ENCODE data around the gene RALGAPA2.

RALGAPA2 gene

DNA sequence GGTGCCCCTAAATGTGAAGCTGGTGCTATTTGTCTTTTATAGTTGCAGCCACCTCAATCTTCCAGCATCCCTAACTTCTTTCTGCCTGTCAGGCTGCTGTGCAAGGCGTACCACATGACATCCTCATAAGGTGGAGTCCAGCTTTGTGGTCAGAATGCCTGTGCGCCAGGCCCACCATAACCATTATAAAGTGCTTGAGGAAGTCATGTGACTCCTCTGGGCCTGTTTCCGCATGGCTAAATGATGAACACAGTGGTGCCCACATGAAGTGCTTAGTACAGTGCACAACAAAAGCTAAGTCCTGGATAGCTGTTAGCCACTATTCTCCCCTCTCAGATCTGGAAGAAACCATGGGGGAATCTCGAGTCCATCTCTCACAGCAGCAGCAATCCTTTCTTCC lies 268.9 kb downstream of the RALGAPA2 start:
- Histone ChIP-seq H4K20me1 (no peaks in the 10 kb centered on the region), H3K27ac (no peak overlapping the region), H3K4me1 (peaks cover 15% of the 10 kb centered on the region), H3K9me3 (no peaks in the 10 kb centered on the region), H3K4me3 (no peak overlapping the region), H3K36me3 (no peaks in the 10 kb centered on the region), H3K27me3 (no peaks in the 10 kb centered on the region), H3K4me2 (peak overlapping the region; percentile 37), H3K9ac (no peak overlapping the region)
- no peak for TF ChIP-seq Cebpa-rat (IDR thresholded peaks at IDR 0.05)

DNA sequence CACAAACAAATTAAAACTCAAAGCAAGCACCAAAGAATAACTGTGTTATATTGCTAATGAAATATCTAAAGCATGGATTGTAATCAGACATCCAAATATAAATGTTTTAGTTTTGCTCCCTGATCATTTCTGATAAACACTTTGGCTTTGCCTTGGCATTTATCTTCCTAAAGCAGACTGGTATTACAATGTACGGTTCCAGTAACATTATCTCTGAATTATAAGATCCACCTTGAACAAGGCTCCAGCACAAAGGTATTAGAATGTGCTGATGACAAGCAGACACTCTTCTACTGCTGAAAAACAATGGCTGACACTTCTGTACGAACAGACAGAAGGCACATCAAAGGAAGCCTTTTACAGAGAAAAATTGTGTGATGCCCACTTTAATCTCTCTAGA lies 270.0 kb downstream of the RALGAPA2 start:
- Histone ChIP-seq H3K4me1 (peaks cover 15% of the 10 kb centered on the region), H3K9ac (no peak overlapping the region), H3K4me3 (no peak overlapping the region), H3K27me3 (no peaks in the 10 kb centered on the region), H3K36me3 (no peaks in the 10 kb centered on the region; the same call in 1 of the 2 replicates), H4K20me1 (no peaks in the 10 kb centered on the region), H3K27ac (no peak overlapping the region), H3K9me3 (no peaks in the 10 kb centered on the region), H3K4me2 (no peak overlapping the region)
- TF ChIP-seq Cebpa-rat (IDR thresholded peaks at IDR 0.05), result no peak

DNA sequence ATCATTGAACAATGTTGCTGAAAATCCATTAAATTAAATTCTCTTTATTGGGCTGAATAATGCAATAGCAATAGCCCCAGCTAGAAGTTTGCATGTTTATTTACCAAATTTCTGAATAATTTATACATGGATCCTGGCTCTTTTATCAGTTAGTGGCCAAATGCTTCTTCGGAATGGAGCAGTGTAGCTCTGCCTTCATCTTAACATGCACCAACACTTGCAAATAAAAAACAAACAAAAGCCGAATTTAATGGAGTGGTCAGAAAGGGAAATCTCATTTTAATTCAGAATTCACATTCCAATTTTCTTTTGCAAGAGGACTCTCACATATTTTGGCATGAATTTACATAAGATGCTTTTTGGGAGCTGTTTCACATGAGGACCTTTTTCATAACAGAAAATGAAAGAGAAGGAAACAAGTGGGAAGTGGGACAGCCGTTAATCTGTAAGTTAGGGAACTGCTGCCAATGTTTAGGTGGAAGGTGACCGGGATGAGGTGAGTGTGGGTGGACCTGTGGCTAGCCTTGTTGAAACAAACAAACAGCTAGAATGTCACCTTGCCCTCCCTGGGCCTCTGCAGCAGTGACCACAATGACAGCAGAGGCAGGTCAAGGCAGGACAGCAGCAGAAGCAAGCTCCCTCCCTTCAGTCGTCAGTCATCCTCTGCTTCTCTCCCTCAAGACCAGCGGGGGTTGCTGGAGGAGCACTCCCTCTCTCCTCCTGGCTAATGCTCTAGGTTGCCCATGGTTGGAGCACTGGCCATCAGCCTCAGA lies 271.4 kb downstream of the RALGAPA2 start:
- H3K9me3 ChIP-seq, result no peaks in the 10 kb centered on the region
- no peak overlapping the region for H3K27ac ChIP-seq
- peaks cover 15% of the 10 kb centered on the region for H3K4me1 ChIP-seq
- H3K4me3 ChIP-seq, result no peak overlapping the region
- TF ChIP-seq Cebpa-rat (IDR thresholded peaks at IDR 0.05), result no peak
- H4K20me1 ChIP-seq, result no peaks in the 10 kb centered on the region
- H3K9ac ChIP-seq, result no peak overlapping the region
- peaks cover 7% of the 10 kb centered on the region; the same call in 1 of the 2 replicates for H3K36me3 ChIP-seq
- H3K27me3 ChIP-seq, result no peaks in the 10 kb centered on the region
- H3K4me2 ChIP-seq, result no peak overlapping the region

DNA sequence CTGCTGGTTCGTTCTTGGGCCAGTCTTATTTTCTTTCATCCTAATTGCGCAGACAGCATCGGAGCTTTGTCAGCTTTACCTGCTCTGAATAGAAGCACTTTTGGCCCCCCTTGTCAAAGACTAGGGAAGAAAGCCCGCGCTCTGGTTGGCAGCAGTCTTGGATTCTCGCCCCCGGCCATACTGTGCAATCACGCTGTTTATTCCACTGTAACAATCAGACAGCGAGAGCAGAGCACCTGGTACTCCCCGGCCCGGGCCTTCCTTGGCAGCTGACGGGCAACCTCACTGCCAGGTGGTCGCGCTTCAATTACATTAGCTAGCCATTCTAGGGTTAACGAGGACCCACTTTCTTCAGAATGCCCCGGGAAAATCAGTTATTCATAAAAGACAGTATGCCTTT lies 272.0 kb downstream of the RALGAPA2 start:
- no peak for TF ChIP-seq Cebpa-rat (IDR thresholded peaks at IDR 0.05)
- no peak overlapping the region for H3K4me3 ChIP-seq
- no peaks in the 10 kb centered on the region for H4K20me1 ChIP-seq
- H3K9ac ChIP-seq, result no peak overlapping the region
- H3K27ac ChIP-seq, result no peak overlapping the region
- peaks cover 15% of the 10 kb centered on the region for H3K4me1 ChIP-seq
- H3K36me3 ChIP-seq, result peaks cover 7% of the 10 kb centered on the region; the same call in 1 of the 2 replicates
- no peaks in the 10 kb centered on the region for H3K9me3 ChIP-seq
- H3K4me2 ChIP-seq, result no peak overlapping the region
- no peaks in the 10 kb centered on the region for H3K27me3 ChIP-seq

DNA sequence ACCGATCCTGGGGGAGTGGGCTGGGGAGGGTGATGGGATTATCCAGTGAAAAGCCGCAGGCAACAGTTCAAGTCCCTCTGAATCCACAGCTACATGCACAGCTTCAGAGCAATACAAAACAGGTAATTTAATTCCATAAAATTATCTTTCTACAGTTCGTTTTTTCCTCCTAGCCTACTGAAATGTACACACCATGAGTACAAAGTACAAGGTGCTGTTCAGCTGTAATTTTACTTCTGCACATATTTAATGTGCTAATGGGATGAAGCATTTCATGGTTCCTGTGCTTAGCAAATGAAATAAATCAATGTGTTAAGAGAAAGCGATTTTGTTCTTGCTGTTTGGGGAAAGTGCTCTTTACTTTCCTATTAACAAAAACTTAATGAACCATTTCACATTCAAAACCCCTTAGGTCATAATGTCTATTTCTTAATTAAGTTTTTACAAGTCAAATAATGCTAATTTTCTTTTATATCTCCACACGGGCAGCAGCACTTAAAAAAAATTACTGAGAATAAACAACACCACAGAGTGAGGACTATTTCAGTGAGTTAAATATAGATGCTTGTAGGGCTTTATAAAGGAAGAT lies 272.7 kb downstream of the RALGAPA2 start:
- H3K27ac ChIP-seq, result no peak overlapping the region
- H3K36me3 ChIP-seq, result peaks cover 7% of the 10 kb centered on the region; the same call in 1 of the 2 replicates
- H3K4me1 ChIP-seq, result peaks cover 15% of the 10 kb centered on the region
- H4K20me1 ChIP-seq, result no peaks in the 10 kb centered on the region
- no peak overlapping the region for H3K9ac ChIP-seq
- no peaks in the 10 kb centered on the region for H3K27me3 ChIP-seq
- no peak for TF ChIP-seq Cebpa-rat (IDR thresholded peaks at IDR 0.05)
- no peak overlapping the region for H3K4me2 ChIP-seq
- H3K9me3 ChIP-seq, result no peaks in the 10 kb centered on the region
- no peak overlapping the region for H3K4me3 ChIP-seq

DNA sequence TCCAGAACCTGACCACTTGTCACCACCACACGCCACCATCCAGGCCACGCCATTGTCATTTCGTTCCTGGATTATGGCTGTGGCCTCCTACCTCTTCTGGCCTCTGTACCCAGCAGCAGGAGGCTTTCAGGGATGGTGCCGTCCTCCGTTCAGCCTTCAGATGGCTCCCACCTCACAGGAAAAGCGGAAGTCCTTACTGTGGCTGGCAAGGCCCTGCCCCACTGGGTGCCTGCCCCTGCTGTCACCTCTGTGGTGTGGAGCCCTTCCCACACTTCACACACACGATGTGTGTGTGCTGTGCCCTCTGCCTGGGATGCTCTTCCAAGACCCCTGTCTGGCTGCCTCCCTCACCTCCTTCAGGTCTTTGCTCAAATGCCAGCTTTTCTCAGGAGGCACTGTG lies 275.1 kb downstream of the RALGAPA2 start:
- Histone ChIP-seq H3K27ac (no peak overlapping the region), H3K27me3 (no peaks in the 10 kb centered on the region), H3K4me2 (no peak overlapping the region), H4K20me1 (no peaks in the 10 kb centered on the region), H3K4me3 (no peak overlapping the region), H3K9me3 (no peaks in the 10 kb centered on the region), H3K9ac (no peak overlapping the region), H3K4me1 (no peaks in the 10 kb centered on the region), H3K36me3 (peaks cover 7% of the 10 kb centered on the region; the same call in 1 of the 2 replicates)
- no peak for TF ChIP-seq Cebpa-rat (IDR thresholded peaks at IDR 0.05)

DNA sequence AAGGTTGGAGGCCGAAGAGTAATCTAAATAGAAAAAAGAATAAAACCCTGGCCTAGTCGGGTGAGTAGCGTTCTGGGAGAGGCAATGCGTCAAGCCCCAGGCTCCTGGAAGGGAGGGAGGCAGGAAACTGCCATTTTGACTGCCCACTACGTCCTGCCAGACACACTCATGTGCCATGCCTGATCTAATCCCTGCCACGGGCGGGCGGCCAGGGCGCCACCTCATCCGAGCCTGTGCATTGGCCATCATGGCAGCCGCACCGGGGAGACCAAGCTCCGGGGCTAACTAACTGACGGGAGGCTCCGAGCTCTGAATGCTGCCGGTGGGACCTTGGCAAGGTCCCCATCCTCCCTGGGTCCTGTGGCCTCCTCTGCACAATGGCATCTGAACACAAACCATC lies 275.8 kb downstream of the RALGAPA2 start:
- H3K9ac ChIP-seq, result no peak overlapping the region
- no peak for TF ChIP-seq Cebpa-rat (IDR thresholded peaks at IDR 0.05)
- H3K27me3 ChIP-seq, result no peaks in the 10 kb centered on the region
- no peaks in the 10 kb centered on the region for H3K4me1 ChIP-seq
- H3K4me3 ChIP-seq, result no peak overlapping the region
- H3K9me3 ChIP-seq, result no peaks in the 10 kb centered on the region
- peaks cover 7% of the 10 kb centered on the region; the same call in 1 of the 2 replicates for H3K36me3 ChIP-seq
- no peak overlapping the region for H3K4me2 ChIP-seq
- no peak overlapping the region for H3K27ac ChIP-seq
- H4K20me1 ChIP-seq, result no peaks in the 10 kb centered on the region

DNA sequence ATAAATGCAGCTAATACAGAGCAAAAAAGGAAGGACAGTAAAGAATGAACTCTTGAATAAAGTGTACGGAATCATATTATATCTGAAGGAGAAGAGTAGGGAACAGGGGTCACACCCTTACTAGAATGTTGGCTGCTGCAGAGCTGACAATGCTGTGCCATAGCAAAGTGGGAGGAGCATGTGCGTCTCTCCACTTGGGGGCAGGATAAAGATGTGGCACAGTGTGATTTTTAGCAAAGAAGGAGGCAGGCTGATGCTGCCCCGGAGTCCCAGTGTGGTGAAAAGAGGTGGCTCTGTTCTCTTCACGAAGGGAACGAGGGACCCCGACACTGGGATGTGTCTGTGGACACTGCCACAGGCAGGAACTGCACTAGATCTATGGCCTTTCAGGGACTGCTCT lies 277.0 kb downstream of the RALGAPA2 start:
- TF ChIP-seq Cebpa-rat (IDR thresholded peaks at IDR 0.05), result no peak
- H3K36me3 ChIP-seq, result peaks cover 7% of the 10 kb centered on the region; the same call in 1 of the 2 replicates
- H4K20me1 ChIP-seq, result no peaks in the 10 kb centered on the region
- H3K9ac ChIP-seq, result no peak overlapping the region
- H3K4me3 ChIP-seq, result no peak overlapping the region
- no peaks in the 10 kb centered on the region for H3K9me3 ChIP-seq
- no peaks in the 10 kb centered on the region for H3K27me3 ChIP-seq
- no peak overlapping the region for H3K4me2 ChIP-seq
- H3K27ac ChIP-seq, result no peak overlapping the region
- H3K4me1 ChIP-seq, result no peaks in the 10 kb centered on the region

DNA sequence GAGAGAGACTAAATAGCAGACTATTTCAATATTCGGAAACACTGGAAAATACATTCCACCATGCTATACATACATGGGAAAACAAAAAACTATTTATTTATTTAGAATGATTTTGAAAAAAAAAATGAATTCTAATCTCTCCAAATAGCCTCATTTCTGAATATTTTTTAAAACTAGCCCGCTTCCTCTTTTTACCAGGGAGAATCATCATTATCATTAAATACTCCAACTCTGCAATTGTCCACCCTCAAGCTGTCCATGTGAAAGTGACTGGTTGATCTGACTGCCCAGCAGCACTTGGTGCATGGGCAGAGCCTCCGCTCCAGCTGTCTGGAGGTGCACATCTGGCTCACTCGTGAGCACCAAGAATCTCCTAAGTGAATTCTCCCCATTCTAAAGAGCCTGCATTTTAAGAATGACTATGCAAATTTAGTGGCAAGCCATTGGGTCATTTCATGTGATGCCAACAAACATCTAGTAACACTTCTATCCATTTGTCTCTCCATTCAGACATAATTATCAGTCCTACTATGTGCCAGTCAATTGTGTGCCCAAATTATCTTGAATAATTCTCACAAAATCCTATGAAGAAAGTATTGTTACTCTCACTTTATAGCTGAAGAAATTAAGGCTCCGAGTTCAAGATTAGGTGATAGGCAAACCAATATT lies 279.7 kb downstream of the RALGAPA2 start:
- Histone ChIP-seq H3K9me3 (no peaks in the 10 kb centered on the region), H3K27me3 (no peaks in the 10 kb centered on the region), H3K4me1 (no peaks in the 10 kb centered on the region), H3K4me2 (no peak overlapping the region), H3K9ac (no peak overlapping the region), H3K36me3 (peaks cover 7% of the 10 kb centered on the region; the same call in 1 of the 2 replicates), H3K27ac (no peak overlapping the region), H3K4me3 (no peak overlapping the region), H4K20me1 (no peaks in the 10 kb centered on the region)
- no peak for TF ChIP-seq Cebpa-rat (IDR thresholded peaks at IDR 0.05)

DNA sequence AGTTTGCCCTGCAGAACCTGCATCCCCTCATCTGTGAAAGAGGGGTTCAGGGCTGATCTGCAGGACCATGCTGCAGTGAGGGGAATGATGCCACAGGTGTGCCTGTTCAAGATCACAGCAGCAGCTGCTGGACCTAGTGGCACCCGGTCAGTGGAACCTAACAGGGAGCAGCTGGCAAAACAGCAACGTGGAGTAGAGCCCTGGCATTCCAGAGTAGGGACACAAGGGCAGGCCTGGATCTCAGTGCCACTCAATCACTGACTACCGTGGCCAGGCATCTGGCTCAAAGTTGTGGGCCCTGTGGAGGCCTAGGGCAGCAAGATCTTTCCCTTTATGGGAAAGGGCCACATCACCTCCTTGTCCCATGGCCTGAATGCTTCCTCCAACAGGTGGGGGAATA lies 282.4 kb downstream of the RALGAPA2 start:
- Histone ChIP-seq H3K4me3 (no peak overlapping the region), H4K20me1 (no peaks in the 10 kb centered on the region), H3K9ac (no peak overlapping the region), H3K27ac (no peak overlapping the region), H3K36me3 (no peaks in the 10 kb centered on the region), H3K4me2 (no peak overlapping the region), H3K4me1 (no peaks in the 10 kb centered on the region), H3K27me3 (no peaks in the 10 kb centered on the region), H3K9me3 (no peaks in the 10 kb centered on the region)
- TF ChIP-seq Cebpa-rat (IDR thresholded peaks at IDR 0.05), result no peak
